ENCODE data around the gene LRRC73. TPM values are rescaled to one million over a fixed set of nuclear protein-coding genes. Genes with fewer than 3 reads are reported as not detected.
"Not testable (repeated sequence)": the region's sequence is repeated elsewhere in the genome, so short reads cannot be mapped to it uniquely, and the experiment has no call there.

LRRC73 gene
- 0.49 TPM for polyA plus RNA-seq
- long read RNA-seq, donor 1 = 0 reads
- long read RNA-seq, donor 2 = 0 reads
- long read RNA-seq, donor 3 = 0 reads
- long read RNA-seq, donor 4 = 0 reads
- long read RNA-seq, donor 5 = 0 reads
- long read RNA-seq, donor 6 = 0 reads
- long read RNA-seq, donor 7 = 0 reads
- long read RNA-seq, donor 8 = 0 reads
- long read RNA-seq, donor 9 = 0 reads
- long read RNA-seq, donor 10 = 0 reads
- long read RNA-seq, donor 11 = 0 reads

- DNase-seq = peak; percentile 75 to 87
- peaks cover 20% of the 10 kb centered on the region for H3K27me3 ChIP-seq (ENCODE audit: control insufficient read depth, insufficient read depth, low read length)
- peak within 1 kb of the TSS; percentile 43 for H3K4me3 ChIP-seq (ENCODE audit: low read length)
- WGBS (ENCODE audit: insufficient coverage, low lambda C conversion rate) = no CpG with 5 or more reads among the region's 96 CpGs
- H3K4me1 ChIP-seq (ENCODE audit: control insufficient read depth, insufficient read depth, low read length) = peaks cover 27% of the 10 kb centered on the region
- peak within 1 kb of the TSS; percentile 43 for H3K27ac ChIP-seq (ENCODE audit: low read length)
- no peaks in the 10 kb centered on the region for H3K9me3 ChIP-seq (ENCODE audit: control insufficient read depth, low read depth, low read length)
- H3K36me3 ChIP-seq (ENCODE audit: control insufficient read depth, insufficient read depth, low read length) = peaks cover 52% of the 10 kb centered on the region
Measured at GRCh38 chr6:43509984-43510826, at the start of gene LRRC73. LRRC73 (minus strand) TSS chr6:43510346; CDS start chr6:43509785, 561 bp downstream.

GRCh38 chr6:43559328-43559727, 49.2 kb upstream of the LRRC73 start:
- Histone ChIP-seq H3K9me3 (ENCODE audit: control insufficient read depth, low read depth, low read length) (no peaks in the 10 kb centered on the region), H3K4me3 (ENCODE audit: low read length) (no peak overlapping the region), H3K36me3 (ENCODE audit: control insufficient read depth, insufficient read depth, low read length) (peaks cover 76% of the 10 kb centered on the region), H3K27ac (ENCODE audit: low read length) (no peak overlapping the region), H3K4me1 (ENCODE audit: control insufficient read depth, insufficient read depth, low read length) (no peaks in the 10 kb centered on the region), H3K27me3 (ENCODE audit: control insufficient read depth, insufficient read depth, low read length) (no peaks in the 10 kb centered on the region)
- no peak for DNase-seq

- not testable (repeated sequence) for DNase-seq; H3K4me1 ChIP-seq (ENCODE audit: control insufficient read depth, insufficient read depth, low read length); H3K27me3 ChIP-seq (ENCODE audit: control insufficient read depth, insufficient read depth, low read length); H3K4me3 ChIP-seq (ENCODE audit: low read length); H3K9me3 ChIP-seq (ENCODE audit: control insufficient read depth, low read depth, low read length); H3K27ac ChIP-seq (ENCODE audit: low read length)
- no CpG with 5 or more reads among the region's 7 CpGs for WGBS (ENCODE audit: insufficient coverage, low lambda C conversion rate)
- peaks cover 72% of the 10 kb centered on the region for H3K36me3 ChIP-seq (ENCODE audit: control insufficient read depth, insufficient read depth, low read length)
Measured at GRCh38 chr6:43557620-43558019, 47.5 kb upstream of the LRRC73 start.

GRCh38 chr6:43547222-43547621, 37.1 kb upstream of the LRRC73 start:
- no CpG with 5 or more reads among the region's 3 CpGs for WGBS (ENCODE audit: insufficient coverage, low lambda C conversion rate)
- H3K9me3 ChIP-seq (ENCODE audit: control insufficient read depth, low read depth, low read length) = no peaks in the 10 kb centered on the region
- H3K27me3 ChIP-seq (ENCODE audit: control insufficient read depth, insufficient read depth, low read length) = no peaks in the 10 kb centered on the region
- peaks cover 77% of the 10 kb centered on the region for H3K36me3 ChIP-seq (ENCODE audit: control insufficient read depth, insufficient read depth, low read length)
- no peaks in the 10 kb centered on the region for H3K4me1 ChIP-seq (ENCODE audit: control insufficient read depth, insufficient read depth, low read length)
- no peak for DNase-seq
- H3K4me3 ChIP-seq (ENCODE audit: low read length) = no peak overlapping the region
- no peak overlapping the region for H3K27ac ChIP-seq (ENCODE audit: low read length)

GRCh38 chr6:43544461-43544860, 34.3 kb upstream of the LRRC73 start:
- Histone ChIP-seq H3K4me1 (ENCODE audit: control insufficient read depth, insufficient read depth, low read length) (no peaks in the 10 kb centered on the region), H3K27ac (ENCODE audit: low read length) (no peak overlapping the region), H3K9me3 (ENCODE audit: control insufficient read depth, low read depth, low read length) (no peaks in the 10 kb centered on the region), H3K36me3 (ENCODE audit: control insufficient read depth, insufficient read depth, low read length) (peaks cover 61% of the 10 kb centered on the region), H3K4me3 (ENCODE audit: low read length) (no peak overlapping the region), H3K27me3 (ENCODE audit: control insufficient read depth, insufficient read depth, low read length) (no peaks in the 10 kb centered on the region)
- no CpG with 5 or more reads among the region's 4 CpGs for WGBS (ENCODE audit: insufficient coverage, low lambda C conversion rate)
- DNase-seq = no peak

- H3K4me1 ChIP-seq (ENCODE audit: control insufficient read depth, insufficient read depth, low read length) = no peaks in the 10 kb centered on the region
- no peak overlapping the region for H3K4me3 ChIP-seq (ENCODE audit: low read length)
- H3K27me3 ChIP-seq (ENCODE audit: control insufficient read depth, insufficient read depth, low read length) = no peaks in the 10 kb centered on the region
- H3K36me3 ChIP-seq (ENCODE audit: control insufficient read depth, insufficient read depth, low read length) = peaks cover 42% of the 10 kb centered on the region
- no peak for DNase-seq
- WGBS (ENCODE audit: insufficient coverage, low lambda C conversion rate) = 100% methylated on average over 3 of the region's 8 CpGs
- H3K27ac ChIP-seq (ENCODE audit: low read length) = no peak overlapping the region
- no peaks in the 10 kb centered on the region for H3K9me3 ChIP-seq (ENCODE audit: control insufficient read depth, low read depth, low read length)
Measured at GRCh38 chr6:43541774-43542471, 31.8 kb upstream of the LRRC73 start.

GRCh38 chr6:43540507-43540906, 30.4 kb upstream of the LRRC73 start:
- DNase-seq = no peak
- Histone ChIP-seq H3K36me3 (ENCODE audit: control insufficient read depth, insufficient read depth, low read length) (peaks cover 34% of the 10 kb centered on the region), H3K4me3 (ENCODE audit: low read length) (no peak overlapping the region), H3K27me3 (ENCODE audit: control insufficient read depth, insufficient read depth, low read length) (no peaks in the 10 kb centered on the region), H3K9me3 (ENCODE audit: control insufficient read depth, low read depth, low read length) (no peaks in the 10 kb centered on the region), H3K4me1 (ENCODE audit: control insufficient read depth, insufficient read depth, low read length) (no peaks in the 10 kb centered on the region), H3K27ac (ENCODE audit: low read length) (no peak overlapping the region)
- 100% methylated on average over 1 of the region's 5 CpGs for WGBS (ENCODE audit: insufficient coverage, low lambda C conversion rate)

- H3K27me3 ChIP-seq (ENCODE audit: control insufficient read depth, insufficient read depth, low read length); H3K4me3 ChIP-seq (ENCODE audit: low read length); DNase-seq; H3K4me1 ChIP-seq (ENCODE audit: control insufficient read depth, insufficient read depth, low read length); H3K27ac ChIP-seq (ENCODE audit: low read length); H3K9me3 ChIP-seq (ENCODE audit: control insufficient read depth, low read depth, low read length): not testable (repeated sequence)
- WGBS (ENCODE audit: insufficient coverage, low lambda C conversion rate) = no CpG with 5 or more reads among the region's 20 CpGs
- H3K36me3 ChIP-seq (ENCODE audit: control insufficient read depth, insufficient read depth, low read length) = peaks cover 30% of the 10 kb centered on the region
Measured at GRCh38 chr6:43539409-43539808, 29.3 kb upstream of the LRRC73 start.

GRCh38 chr6:43538986-43539385, 28.8 kb upstream of the LRRC73 start:
- WGBS (ENCODE audit: insufficient coverage, low lambda C conversion rate) = no CpG with 5 or more reads among the region's 17 CpGs
- not testable (repeated sequence) for DNase-seq; H3K27me3 ChIP-seq (ENCODE audit: control insufficient read depth, insufficient read depth, low read length); H3K9me3 ChIP-seq (ENCODE audit: control insufficient read depth, low read depth, low read length); H3K4me3 ChIP-seq (ENCODE audit: low read length); H3K27ac ChIP-seq (ENCODE audit: low read length); H3K4me1 ChIP-seq (ENCODE audit: control insufficient read depth, insufficient read depth, low read length)
- peaks cover 29% of the 10 kb centered on the region for H3K36me3 ChIP-seq (ENCODE audit: control insufficient read depth, insufficient read depth, low read length)

- H3K36me3 ChIP-seq (ENCODE audit: control insufficient read depth, insufficient read depth, low read length) = peaks cover 60% of the 10 kb centered on the region
- WGBS (ENCODE audit: insufficient coverage, low lambda C conversion rate) = no CpG with 5 or more reads among the region's 1 CpG
- H3K4me3 ChIP-seq (ENCODE audit: low read length) = no peak overlapping the region
Measured at GRCh38 chr6:43532201-43532600, 22.1 kb upstream of the LRRC73 start.

More at GRCh38 chr6:43532201-43532600, 22.1 kb upstream of the LRRC73 start:
- no peaks in the 10 kb centered on the region for H3K9me3 ChIP-seq (ENCODE audit: control insufficient read depth, low read depth, low read length)
- no peak overlapping the region for H3K27ac ChIP-seq (ENCODE audit: low read length)
- H3K4me1 ChIP-seq (ENCODE audit: control insufficient read depth, insufficient read depth, low read length) = no peaks in the 10 kb centered on the region
- DNase-seq = no peak
- H3K27me3 ChIP-seq (ENCODE audit: control insufficient read depth, insufficient read depth, low read length) = no peaks in the 10 kb centered on the region
